ENCODE results near the gene WASF3. TPM values are rescaled to one million over a fixed set of nuclear protein-coding genes. Genes with fewer than 3 reads are reported as not detected.

Gene WASF3
- total RNA-seq, 4 donors from 2014 or later = 5.4 to 11.6 (median 7.6) TPM

- no peaks in the 10 kb centered on the region for H3K36me3 ChIP-seq
- intact Hi-C loops (cut with DNase I; ENCODE audit: low total_unique reads) = no loop called here
- H3K4me3 ChIP-seq = no peak overlapping the region
- no peaks in the 10 kb centered on the region for H3K4me1 ChIP-seq
- DNase-seq (no peak), ATAC-seq (no peak)
- TF ChIP-seq CTCF (IDR thresholded peaks at IDR 0.05 in 4 of 5, conservative IDR thresholded peaks at IDR 0.05 in 1 of 5) (no peak), POLR2A (IDR thresholded peaks at IDR 0.05) (no peak)
- in situ Hi-C loops (cut with MboI; ENCODE audit: low sequenced_read_pairs in 4 of 4) = no loop called here
- no peaks in the 10 kb centered on the region for H3K9me3 ChIP-seq
- no peak overlapping the region for H3K27ac ChIP-seq
- H3K27me3 ChIP-seq = no peaks in the 10 kb centered on the region
Measured at GRCh38 chr13:26590951-26591350, 33.5 kb downstream of the WASF3 start.

GRCh38 chr13:26591672-26592071 is 34.2 kb downstream of the WASF3 start:
- TF ChIP-seq POLR2A (IDR thresholded peaks at IDR 0.05) = no peak
- no peak for TF ChIP-seq CTCF (IDR thresholded peaks at IDR 0.05 in 4 of 5, conservative IDR thresholded peaks at IDR 0.05 in 1 of 5)
- H3K27me3 ChIP-seq = no peaks in the 10 kb centered on the region
- intact Hi-C loops (cut with DNase I; ENCODE audit: low total_unique reads) = no loop called here
- in situ Hi-C loops (cut with MboI; ENCODE audit: low sequenced_read_pairs in 4 of 4) = no loop called here
- H3K4me3 ChIP-seq = no peak overlapping the region
- H3K36me3 ChIP-seq = no peaks in the 10 kb centered on the region
- no peaks in the 10 kb centered on the region for H3K4me1 ChIP-seq
- no peak for ATAC-seq
- no peak overlapping the region for H3K27ac ChIP-seq
- no peak for DNase-seq
- no peaks in the 10 kb centered on the region for H3K9me3 ChIP-seq

- no peak for DNase-seq
- H3K4me3 ChIP-seq = no peak overlapping the region
- TF ChIP-seq CTCF (IDR thresholded peaks at IDR 0.05 in 4 of 5, conservative IDR thresholded peaks at IDR 0.05 in 1 of 5) (no peak), POLR2A (IDR thresholded peaks at IDR 0.05) (no peak)
- no peaks in the 10 kb centered on the region for H3K9me3 ChIP-seq
- no peaks in the 10 kb centered on the region for H3K36me3 ChIP-seq
- H3K4me1 ChIP-seq = no peaks in the 10 kb centered on the region
- no peak overlapping the region for H3K27ac ChIP-seq
- no peak for ATAC-seq
- intact Hi-C loops (cut with DNase I; ENCODE audit: low total_unique reads) = no loop called here
- in situ Hi-C loops (cut with MboI; ENCODE audit: low sequenced_read_pairs in 4 of 4) = no loop called here
- no peaks in the 10 kb centered on the region for H3K27me3 ChIP-seq
Measured at GRCh38 chr13:26593661-26594060, 36.2 kb downstream of the WASF3 start.

- no peak for ATAC-seq
- in situ Hi-C loops (cut with MboI; ENCODE audit: low sequenced_read_pairs in 4 of 4) (no loop called here), intact Hi-C loops (cut with DNase I; ENCODE audit: low total_unique reads) (no loop called here)
- TF ChIP-seq CTCF (IDR thresholded peaks at IDR 0.05 in 4 of 5, conservative IDR thresholded peaks at IDR 0.05 in 1 of 5) = no peak
- TF ChIP-seq POLR2A (IDR thresholded peaks at IDR 0.05) = no peak
- no peaks in the 10 kb centered on the region for H3K9me3 ChIP-seq
- H3K4me3 ChIP-seq = no peak overlapping the region
- H3K27me3 ChIP-seq = no peaks in the 10 kb centered on the region
- H3K4me1 ChIP-seq = no peaks in the 10 kb centered on the region
- no peak for DNase-seq
- H3K36me3 ChIP-seq = no peaks in the 10 kb centered on the region
- no peak overlapping the region for H3K27ac ChIP-seq
Measured at GRCh38 chr13:26594363-26594762, 36.9 kb downstream of the WASF3 start.

- Histone ChIP-seq H3K27ac (no peak overlapping the region), H3K36me3 (no peaks in the 10 kb centered on the region), H3K4me3 (no peak overlapping the region), H3K4me1 (peaks cover 3% of the 10 kb centered on the region in 2 donors), H3K27me3 (no peaks in the 10 kb centered on the region), H3K9me3 (no peaks in the 10 kb centered on the region)
- in situ Hi-C loops (cut with MboI; ENCODE audit: low sequenced_read_pairs in 4 of 4) (no loop called here), intact Hi-C loops (cut with DNase I; ENCODE audit: low total_unique reads) (no loop called here)
- DNase-seq = no peak
- TF ChIP-seq POLR2A (IDR thresholded peaks at IDR 0.05) = no peak
- TF ChIP-seq CTCF (IDR thresholded peaks at IDR 0.05 in 4 of 5, conservative IDR thresholded peaks at IDR 0.05 in 1 of 5) = no peak
- no peak for ATAC-seq
Measured at GRCh38 chr13:26596458-26596857, 39.0 kb downstream of the WASF3 start.

Data from gastrocnemius medialis (tissue), 4 donors.